ENCODE results near the gene PI16. TPM values are rescaled to one million over a fixed set of nuclear protein-coding genes. Genes with fewer than 3 reads are reported as not detected.
A peak's percentile ranks its signal among the peaks of the same experiment; 100 is the strongest.

The PI16 gene
- total RNA-seq, 1 experiment from 2014 or later, result 0.17 TPM

GRCh38 chr6:36956446-36956820 lies 1.9 kb downstream of the PI16 start:
- no peaks in the 10 kb centered on the region for H3K27me3 Mint-ChIP-seq (ENCODE audit: low read depth)
- TF ChIP-seq GTF2I (CRISPR knock-in tag; conservative IDR thresholded peaks at IDR 0.05), result no peak
- TF ChIP-seq ETV6 (CRISPR knock-in tag; IDR thresholded peaks at IDR 0.05), result no peak
- TF ChIP-seq ZBTB21 (CRISPR knock-in tag; IDR thresholded peaks at IDR 0.05; ENCODE audit: borderline replicate concordance), result no peak
- TF ChIP-seq ZNF671 (CRISPR knock-in tag; IDR thresholded peaks at IDR 0.05), result no peak
- TF ChIP-seq, protein P1, sequence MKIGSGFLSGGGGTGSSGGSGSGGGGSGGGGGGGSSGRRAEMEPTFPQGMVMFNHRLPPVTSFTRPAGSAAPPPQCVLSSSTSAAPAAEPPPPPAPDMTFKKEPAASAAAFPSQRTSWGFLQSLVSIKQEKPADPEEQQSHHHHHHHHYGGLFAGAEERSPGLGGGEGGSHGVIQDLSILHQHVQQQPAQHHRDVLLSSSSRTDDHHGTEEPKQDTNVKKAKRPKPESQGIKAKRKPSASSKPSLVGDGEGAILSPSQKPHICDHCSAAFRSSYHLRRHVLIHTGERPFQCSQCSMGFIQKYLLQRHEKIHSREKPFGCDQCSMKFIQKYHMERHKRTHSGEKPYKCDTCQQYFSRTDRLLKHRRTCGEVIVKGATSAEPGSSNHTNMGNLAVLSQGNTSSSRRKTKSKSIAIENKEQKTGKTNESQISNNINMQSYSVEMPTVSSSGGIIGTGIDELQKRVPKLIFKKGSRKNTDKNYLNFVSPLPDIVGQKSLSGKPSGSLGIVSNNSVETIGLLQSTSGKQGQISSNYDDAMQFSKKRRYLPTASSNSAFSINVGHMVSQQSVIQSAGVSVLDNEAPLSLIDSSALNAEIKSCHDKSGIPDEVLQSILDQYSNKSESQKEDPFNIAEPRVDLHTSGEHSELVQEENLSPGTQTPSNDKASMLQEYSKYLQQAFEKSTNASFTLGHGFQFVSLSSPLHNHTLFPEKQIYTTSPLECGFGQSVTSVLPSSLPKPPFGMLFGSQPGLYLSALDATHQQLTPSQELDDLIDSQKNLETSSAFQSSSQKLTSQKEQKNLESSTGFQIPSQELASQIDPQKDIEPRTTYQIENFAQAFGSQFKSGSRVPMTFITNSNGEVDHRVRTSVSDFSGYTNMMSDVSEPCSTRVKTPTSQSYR (CRISPR knock-in tag; IDR thresholded peaks at IDR 0.05), result no peak
- no peak for TF ChIP-seq TCF7 (CRISPR knock-in tag; IDR thresholded peaks at IDR 0.05; ENCODE audit: low read depth)
- TF ChIP-seq, protein P2, sequence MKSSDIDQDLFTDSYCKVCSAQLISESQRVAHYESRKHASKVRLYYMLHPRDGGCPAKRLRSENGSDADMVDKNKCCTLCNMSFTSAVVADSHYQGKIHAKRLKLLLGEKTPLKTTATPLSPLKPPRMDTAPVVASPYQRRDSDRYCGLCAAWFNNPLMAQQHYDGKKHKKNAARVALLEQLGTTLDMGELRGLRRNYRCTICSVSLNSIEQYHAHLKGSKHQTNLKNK (CRISPR knock-in tag; IDR thresholded peaks at IDR 0.05), result no peak
- TF ChIP-seq OVOL2 (CRISPR knock-in tag; IDR thresholded peaks at IDR 0.05; ENCODE audit: borderline replicate concordance), result no peak
- TF ChIP-seq SMAD3 (CRISPR knock-in tag; IDR thresholded peaks at IDR 0.05; ENCODE audit: borderline replicate concordance), result no peak
- H3K9me3 Mint-ChIP-seq, result no peaks in the 10 kb centered on the region
- no peak overlapping the region for H3K27ac Mint-ChIP-seq
- no peaks in the 10 kb centered on the region for H3K36me3 Mint-ChIP-seq
- H3K4me3 Mint-ChIP-seq, result no peak overlapping the region
- ATAC-seq (no peak), DNase-seq (ENCODE audit: low spot score) (no peak)
- H3K4me1 Mint-ChIP-seq, result peaks cover 5% of the 10 kb centered on the region
- ChIA-PET CTCF (interaction anchor here (0.6 to 1.8 kb wide), 6 partner anchors 62 to 254 kb away, joined by 3 to 11 read pairs (median 4); no protein-coding TSS in a partner anchor), POLR2A (no interaction called here)

GRCh38 chr6:36957773-36958271 lies 3.3 kb downstream of the PI16 start:
- Mint-ChIP-seq H3K9me3 (no peaks in the 10 kb centered on the region), H3K27me3 (ENCODE audit: low read depth) (no peaks in the 10 kb centered on the region), H3K4me3 (no peak overlapping the region), H3K27ac (no peak overlapping the region), H3K36me3 (no peaks in the 10 kb centered on the region), H3K4me1 (peaks cover 7% of the 10 kb centered on the region)
- POLR2A ChIA-PET, result no interaction called here
- TF ChIP-seq NR3C1 (CRISPR knock-in tag; conservative IDR thresholded peaks at IDR 0.05; ENCODE audit: low read depth) (no peak), AFF4 (CRISPR knock-in tag; IDR thresholded peaks at IDR 0.05; ENCODE audit: borderline replicate concordance) (no peak), ESRRA (CRISPR knock-in tag; IDR thresholded peaks at IDR 0.05; ENCODE audit: borderline replicate concordance) (no peak), ATF1 (CRISPR knock-in tag; IDR thresholded peaks at IDR 0.05) (no peak), ZNF138 (CRISPR knock-in tag; conservative IDR thresholded peaks at IDR 0.05) (no peak), CDX4 (CRISPR knock-in tag; IDR thresholded peaks at IDR 0.05; ENCODE audit: borderline replicate concordance) (no peak), ETV6 (CRISPR knock-in tag; IDR thresholded peaks at IDR 0.05) (no peak)
- TF ChIP-seq, protein P3, sequence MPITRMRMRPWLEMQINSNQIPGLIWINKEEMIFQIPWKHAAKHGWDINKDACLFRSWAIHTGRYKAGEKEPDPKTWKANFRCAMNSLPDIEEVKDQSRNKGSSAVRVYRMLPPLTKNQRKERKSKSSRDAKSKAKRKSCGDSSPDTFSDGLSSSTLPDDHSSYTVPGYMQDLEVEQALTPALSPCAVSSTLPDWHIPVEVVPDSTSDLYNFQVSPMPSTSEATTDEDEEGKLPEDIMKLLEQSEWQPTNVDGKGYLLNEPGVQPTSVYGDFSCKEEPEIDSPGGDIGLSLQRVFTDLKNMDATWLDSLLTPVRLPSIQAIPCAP (CRISPR knock-in tag; IDR thresholded peaks at IDR 0.05), result no peak
- TF ChIP-seq, protein P4, sequence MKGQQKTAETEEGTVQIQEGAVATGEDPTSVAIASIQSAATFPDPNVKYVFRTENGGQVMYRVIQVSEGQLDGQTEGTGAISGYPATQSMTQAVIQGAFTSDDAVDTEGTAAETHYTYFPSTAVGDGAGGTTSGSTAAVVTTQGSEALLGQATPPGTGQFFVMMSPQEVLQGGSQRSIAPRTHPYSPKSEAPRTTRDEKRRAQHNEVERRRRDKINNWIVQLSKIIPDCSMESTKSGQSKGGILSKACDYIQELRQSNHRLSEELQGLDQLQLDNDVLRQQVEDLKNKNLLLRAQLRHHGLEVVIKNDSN (CRISPR knock-in tag; IDR thresholded peaks at IDR 0.05), result no peak
- peak; percentile 5 for DNase-seq (ENCODE audit: low spot score)
- CTCF ChIA-PET, result interaction anchor here (1.6 to 1.8 kb wide), 2 partner anchors 60 to 192 kb away, joined by 5 to 7 read pairs; no protein-coding TSS in a partner anchor
- no peak for ATAC-seq
